Caco-2 (cell line): ENCODE measurements around the gene PLS3. TPM values are rescaled to one million over a fixed set of nuclear protein-coding genes. Genes with fewer than 3 reads are reported as not detected.
A peak's percentile ranks its signal among the peaks of the same experiment; 100 is the strongest.

ENCODE experiments used
- BruUV-seq: library from RNA; stranded (reverse); fragments of 400-500 nt; replicated peaks from 2 replicates; lab custom pipeline; 2021; lab: Mats Ljungman, UMichigan
- CTCF ChIA-PET: fragments of 300-600 bp; sonication (Branson Sonifier 250); formaldehyde crosslinking; loops from one replicate; lab custom pipeline; 2022; ENCODE audit warnings: antibody characterized with exemption; lab: Charles Lee
- POLR2A ChIA-PET: fragments of 300-600 bp; sonication (Branson Sonifier 250); formaldehyde crosslinking; loops from one replicate; lab custom pipeline; 2022; ENCODE audit warnings: antibody characterized with exemption; lab: Charles Lee
- DNase-seq, 2 experiments: peaks; one replicate each; pipeline versions ENCODE4 v3.0.0 to v3.0.0-alpha.2; 2020 to 2022
- H3K27me3 ChIP-seq: replicated peaks from 2 replicates; pipeline ENCODE4 v1.6.0; 2011; ENCODE audit warnings: low read length; ENCODE audit not compliant: control insufficient read depth, insufficient read depth
- H3K36me3 ChIP-seq: 2 replicates; pipeline ENCODE4 v1.5.1; 2011; ENCODE audit warnings: low read length; ENCODE audit not compliant: control insufficient read depth, insufficient read depth
- H3K4me1 ChIP-seq: fragments of 250-450 bp; sonication (Bioruptor Pico); 2 replicates; pipeline ENCODE4 v1.5.1; 2020; ENCODE audit warnings: mild to moderate bottlenecking
- H3K4me3 ChIP-seq: 2 replicates; pipeline ENCODE4 v1.5.1; 2011; ENCODE audit warnings: low read depth, mild to moderate bottlenecking, control low read depth, low read length
- H3K9me3 ChIP-seq: fragments of 250-450 bp; sonication (Bioruptor Pico); 2 replicates; pipeline ENCODE4 v1.5.1; 2020; ENCODE audit warnings: mild to moderate bottlenecking, moderate library complexity
- H3K27ac Mint-ChIP-seq: one replicate; pipeline ENCODE4 v1.8.0; 2022; ENCODE audit warnings: mixed read lengths; ENCODE audit not compliant: unreplicated experiment
- H3K27me3 Mint-ChIP-seq: one replicate; pipeline ENCODE4 v1.8.0; 2022; ENCODE audit warnings: mixed read lengths; ENCODE audit not compliant: insufficient read depth, unreplicated experiment
- H3K36me3 Mint-ChIP-seq: one replicate; pipeline ENCODE4 v1.8.0; 2022; ENCODE audit warnings: mild to moderate bottlenecking, mixed read lengths; ENCODE audit not compliant: insufficient read depth, unreplicated experiment
- H3K4me1 Mint-ChIP-seq: one replicate; pipeline ENCODE4 v1.8.0; 2022; ENCODE audit warnings: low read depth, mixed read lengths; ENCODE audit not compliant: unreplicated experiment
- H3K4me3 Mint-ChIP-seq: one replicate; pipeline ENCODE4 v1.8.0; 2022; ENCODE audit warnings: mild to moderate bottlenecking, moderate library complexity, mixed read lengths; ENCODE audit not compliant: unreplicated experiment
- H3K9me3 Mint-ChIP-seq: one replicate; pipeline ENCODE4 v1.8.0; 2022; ENCODE audit warnings: mixed read lengths; ENCODE audit not compliant: unreplicated experiment
- CTCF ChIP-seq, 2 experiments: fragments of 200-600 bp in 1 of 2; IDR thresholded peaks; 1 replicate in 1 of 2; 2 replicates in 1 of 2; pipeline versions ENCODE4 v1.5.1 to v1.8.0; 2011 to 2022; ENCODE audit warnings: antibody characterized with exemption in 1 of 2, control low read depth in 1 of 2, inconsistent platforms in 1 of 2, low read depth in 1 of 2, low read length in 1 of 2, mild to moderate bottlenecking in 1 of 2, moderate library complexity in 1 of 2; ENCODE audit not compliant: insufficient read depth in 1 of 2, severe bottlenecking in 1 of 2, unreplicated experiment in 1 of 2
- intact Hi-C: fragments of 100-400 bp; cut with micrococcal nuclease; formaldehyde crosslinking; loops from one replicate; pipeline ENCODE4 v1.10.0; 2022; ENCODE audit not compliant: unreplicated experiment
- total RNA-seq: library from RNA; stranded (reverse); gene quantifications from 2 replicates; pipeline ENCODE4 v1.2.3, GENCODE V29; 2022

The PLS3 gene
- total RNA-seq, 1 experiment from 2014 or later, result 213 TPM

GRCh38 chrX:115560211-115560977, 580 bp upstream of the PLS3 start:
- H3K27me3 Mint-ChIP-seq, result no peaks in the 10 kb centered on the region
- peak; percentile 38 to 50 for DNase-seq

GRCh38 chrX:115561605-115562479, 868 bp downstream of the PLS3 start:
- intact Hi-C loops, result loop anchor here (1.0 to 5.0 kb wide), 4 partner anchors 21 to 232 kb away; no protein-coding TSS in a partner anchor
- Histone ChIP-seq H3K9me3 (no peaks in the 10 kb centered on the region), H3K4me3 (peak overlapping the region; percentile 85), H3K27me3 (no peaks in the 10 kb centered on the region), H3K36me3 (no peaks in the 10 kb centered on the region), H3K4me1 (peaks cover 18% of the 10 kb centered on the region)
- no peak for TF ChIP-seq CTCF (IDR thresholded peaks at IDR 0.05; ENCODE audit: insufficient read depth in 1 of 2, low read depth in 1 of 2, low read length in 1 of 2, severe bottlenecking in 1 of 2, unreplicated experiment in 1 of 2)
- Mint-ChIP-seq H3K27ac (peak overlapping the region; percentile 94), H3K4me3 (peak overlapping the region; percentile 90), H3K9me3 (no peaks in the 10 kb centered on the region), H3K27me3 (no peaks in the 10 kb centered on the region), H3K4me1 (no peaks in the 10 kb centered on the region), H3K36me3 (peaks cover 9% of the 10 kb centered on the region)
- BruUV-seq, result TSS peak; percentile 49
- ChIA-PET POLR2A (interaction anchor here (0.6 to 2.5 kb wide), 2 partner anchors 88 to 217 kb away, joined by 3 to 10 read pairs; no protein-coding TSS in a partner anchor), CTCF (no interaction called here)
- peak; percentile 39 to 41 for DNase-seq

More at GRCh38 chrX:115560211-115560977, 580 bp upstream of the PLS3 start:
- H3K9me3 Mint-ChIP-seq, result no peaks in the 10 kb centered on the region
- H3K4me3 Mint-ChIP-seq, result peak overlapping the region; percentile 90
- Histone ChIP-seq H3K27me3 (no peaks in the 10 kb centered on the region), H3K4me1 (peaks cover 18% of the 10 kb centered on the region), H3K9me3 (no peaks in the 10 kb centered on the region), H3K4me3 (peak overlapping the region; percentile 85), H3K36me3 (no peaks in the 10 kb centered on the region)
- H3K4me1 Mint-ChIP-seq, result no peaks in the 10 kb centered on the region
- intact Hi-C loops, result loop anchor here (2.0 to 5.0 kb wide), 3 partner anchors 22 to 152 kb away; no protein-coding TSS in a partner anchor
- POLR2A ChIA-PET, result no interaction called here
- no peak for TF ChIP-seq CTCF (IDR thresholded peaks at IDR 0.05; ENCODE audit: insufficient read depth in 1 of 2, low read depth in 1 of 2, low read length in 1 of 2, severe bottlenecking in 1 of 2, unreplicated experiment in 1 of 2)
- peak overlapping the region; percentile 94 for H3K27ac Mint-ChIP-seq
- BruUV-seq, result no TSS peak
- H3K36me3 Mint-ChIP-seq, result peaks cover 9% of the 10 kb centered on the region
- CTCF ChIA-PET, result no interaction called here

- Histone ChIP-seq H3K9me3 (no peaks in the 10 kb centered on the region), H3K4me3 (peak overlapping the region; percentile 85), H3K27me3 (no peaks in the 10 kb centered on the region), H3K36me3 (no peaks in the 10 kb centered on the region), H3K4me1 (peaks cover 18% of the 10 kb centered on the region)
- peak; percentile 39 to 43 for DNase-seq
- Mint-ChIP-seq H3K4me1 (no peaks in the 10 kb centered on the region), H3K27ac (peak overlapping the region; percentile 94), H3K27me3 (no peaks in the 10 kb centered on the region), H3K36me3 (peaks cover 15% of the 10 kb centered on the region), H3K9me3 (no peaks in the 10 kb centered on the region), H3K4me3 (peak overlapping the region; percentile 90)
- POLR2A ChIA-PET, result interaction anchor here (0.9 to 2.5 kb wide), 2 partner anchors 30 to 217 kb away, joined by 6 to 10 read pairs; no protein-coding TSS in a partner anchor
- TF ChIP-seq CTCF (IDR thresholded peaks at IDR 0.05; ENCODE audit: insufficient read depth in 1 of 2, low read depth in 1 of 2, low read length in 1 of 2, severe bottlenecking in 1 of 2, unreplicated experiment in 1 of 2), result no peak
- CTCF ChIA-PET, result no interaction called here
- intact Hi-C loops, result loop anchor here (1.0 to 5.0 kb wide), 2 partner anchors 80 to 232 kb away; no protein-coding TSS in a partner anchor
- BruUV-seq, result no TSS peak
Measured at GRCh38 chrX:115562480-115562847, 1.5 kb downstream of the PLS3 start.
